Activated effector memory CD4-positive, alpha-beta T cell treated with Interleukin-2 at 50 U/mL for 16 hours (primary cell): ENCODE results near the gene CATSPERZ.

Experiments used
- DNase-seq: peaks from one replicate; pipeline ENCODE4 v3.0.0-alpha.2; 2020

CATSPERZ gene

DNA sequence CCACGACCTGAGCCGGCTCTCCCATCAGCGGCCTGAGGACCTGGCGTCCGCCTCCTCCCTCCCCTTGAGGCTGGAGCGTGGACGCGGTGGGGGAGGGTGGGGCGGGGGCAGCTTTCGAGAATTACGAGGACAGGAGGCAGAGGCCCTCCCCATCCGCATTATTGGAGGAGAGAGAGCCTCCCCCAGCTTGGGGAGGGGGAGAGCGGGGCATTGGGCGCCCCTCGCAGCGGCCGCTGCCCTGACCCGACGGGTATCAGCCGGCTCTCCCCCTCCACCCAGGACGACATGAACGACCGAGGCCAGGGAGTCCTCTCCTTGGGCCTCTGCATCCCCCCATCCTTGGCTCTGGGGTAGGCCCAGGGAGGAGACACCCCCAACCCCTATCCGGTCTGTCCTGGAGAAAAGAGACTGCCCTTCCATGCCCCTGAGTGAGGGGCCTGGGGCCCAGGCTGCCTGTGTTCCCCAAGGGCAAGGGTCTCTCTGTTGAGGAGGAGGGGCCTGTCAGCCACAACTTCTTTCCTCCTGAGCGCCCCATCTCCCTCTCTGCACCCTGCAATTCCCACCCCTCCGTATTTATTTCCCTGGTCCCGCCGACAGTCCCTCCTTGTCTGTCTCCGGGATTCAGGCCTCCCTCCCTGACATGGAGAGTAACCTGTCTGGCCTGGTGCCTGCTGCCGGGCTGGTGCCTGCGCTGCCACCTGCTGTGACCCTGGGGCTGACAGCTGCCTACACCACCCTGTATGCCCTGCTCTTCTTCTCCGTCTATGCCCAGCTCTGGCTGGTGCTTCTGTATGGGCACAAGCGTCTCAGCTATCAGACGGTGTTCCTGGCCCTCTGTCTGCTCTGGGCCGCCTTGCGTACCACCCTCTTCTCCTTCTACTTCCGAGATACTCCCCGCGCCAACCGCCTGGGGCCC lies 14.0 kb upstream of the CATSPERZ start:
- no peak for DNase-seq

DNA sequence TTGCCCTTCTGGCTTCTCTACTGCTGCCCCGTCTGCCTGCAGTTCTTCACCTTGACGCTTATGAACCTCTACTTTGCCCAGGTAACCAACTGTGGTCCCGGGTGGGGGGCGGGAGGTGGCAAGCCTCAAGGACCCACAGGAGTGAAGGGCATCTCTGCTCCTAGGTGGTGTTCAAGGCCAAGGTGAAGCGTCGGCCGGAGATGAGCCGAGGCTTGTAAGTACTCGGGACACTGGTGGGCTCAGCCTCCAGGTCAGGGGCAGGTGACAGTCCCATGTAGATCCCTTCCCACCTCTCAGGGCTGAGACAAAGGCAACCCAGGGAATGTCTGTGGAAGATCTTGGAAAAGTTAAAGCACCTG lies 13.4 kb upstream of the CATSPERZ start:
- DNase-seq, result no peak

DNA sequence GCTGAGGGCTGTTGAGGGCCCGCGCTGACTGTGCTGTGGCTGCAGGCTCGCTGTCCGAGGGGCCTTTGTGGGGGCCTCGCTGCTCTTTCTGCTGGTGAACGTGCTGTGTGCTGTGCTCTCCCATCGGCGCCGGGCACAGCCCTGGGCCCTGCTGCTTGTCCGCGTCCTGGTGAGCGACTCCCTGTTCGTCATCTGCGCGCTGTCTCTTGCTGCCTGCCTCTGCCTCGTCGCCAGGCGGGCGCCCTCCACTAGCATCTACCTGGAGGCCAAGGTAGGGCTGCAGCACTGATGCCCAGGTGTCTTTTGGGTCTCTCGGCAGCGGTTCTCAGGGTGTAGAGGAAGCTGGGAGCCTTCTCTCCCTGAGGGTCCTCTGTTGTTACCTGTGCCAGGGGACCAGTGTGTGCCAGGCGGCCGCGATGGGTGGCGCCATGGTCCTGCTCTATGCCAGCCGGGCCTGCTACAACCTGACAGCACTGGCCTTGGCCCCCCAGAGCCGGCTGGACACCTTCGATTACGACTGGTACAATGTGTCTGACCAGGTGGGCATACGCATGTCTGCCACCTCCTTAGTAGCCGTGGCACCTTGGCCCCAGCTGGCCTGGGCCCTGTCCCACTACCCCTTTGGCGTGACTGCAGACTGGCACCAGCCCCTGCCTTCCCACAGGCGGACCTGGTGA lies 12.3 kb upstream of the CATSPERZ start:
- no peak for DNase-seq

- DNase-seq, result no peak
Measured at GRCh38 chr11:64288353-64288750, 11.8 kb upstream of the CATSPERZ start.

DNA sequence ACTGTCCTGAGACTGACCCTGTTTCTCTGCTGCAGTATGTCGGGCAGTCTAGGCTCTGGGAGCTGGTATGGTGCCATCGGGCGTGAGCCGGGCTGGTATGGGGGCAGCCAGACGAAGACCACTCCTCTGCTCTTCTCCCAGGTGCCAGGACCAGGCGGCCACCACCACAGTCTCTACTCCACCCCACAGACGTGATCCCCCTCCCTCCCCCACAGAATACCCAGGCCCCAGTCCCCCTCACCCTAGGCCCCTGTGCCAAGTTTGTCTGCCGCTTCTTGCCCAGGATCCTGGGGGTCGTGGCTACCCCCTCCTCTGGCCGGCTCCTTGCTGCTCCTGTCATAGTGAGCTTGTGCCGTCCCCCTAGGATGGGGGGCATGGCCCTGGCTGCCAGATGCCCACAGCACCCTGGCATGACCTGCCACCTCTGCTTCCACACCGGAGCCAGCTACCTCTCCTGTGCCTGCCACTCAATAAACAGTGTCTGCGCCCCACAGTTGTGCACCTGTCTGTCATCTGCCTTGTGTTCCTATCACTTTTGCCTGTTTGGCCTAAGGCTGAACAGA lies 11.1 kb upstream of the CATSPERZ start:
- DNase-seq, result no peak

GRCh38 chr11:64290352-64291261 lies 9.6 kb upstream of the CATSPERZ start:
- no peak for DNase-seq

DNA sequence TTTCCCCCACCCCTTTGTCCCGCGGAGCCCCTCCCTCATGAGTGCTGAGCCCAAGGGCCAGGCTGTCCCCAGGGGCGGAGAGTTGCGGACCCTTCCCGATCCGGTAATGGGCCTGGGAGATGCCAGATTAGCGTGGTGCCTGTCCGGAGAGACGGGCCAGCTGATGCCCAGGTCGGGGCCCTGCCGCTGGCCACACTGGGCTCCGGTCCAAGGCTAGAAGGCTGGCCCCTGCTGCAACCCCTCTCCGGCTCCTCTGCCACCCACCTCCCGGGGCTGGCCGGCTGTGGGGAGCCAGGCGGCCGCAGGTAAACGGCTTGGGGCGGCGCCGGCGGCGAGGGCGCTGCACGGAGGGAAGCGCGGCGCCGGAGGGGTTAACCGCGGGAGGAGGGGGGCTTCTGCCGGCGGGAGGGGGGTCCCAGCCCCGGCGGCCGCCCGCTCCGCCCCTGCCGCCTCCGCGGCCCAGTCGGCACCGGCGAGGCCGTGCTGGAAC lies 8.9 kb upstream of the CATSPERZ start, which contains the start of gene KCNK4:
KCNK4 (plus strand) TSS at position 41 of the 490 bp plus-strand sequence. CDS start 1,717 bp downstream, outside the sequence.
- DNase-seq, result no peak

DNA sequence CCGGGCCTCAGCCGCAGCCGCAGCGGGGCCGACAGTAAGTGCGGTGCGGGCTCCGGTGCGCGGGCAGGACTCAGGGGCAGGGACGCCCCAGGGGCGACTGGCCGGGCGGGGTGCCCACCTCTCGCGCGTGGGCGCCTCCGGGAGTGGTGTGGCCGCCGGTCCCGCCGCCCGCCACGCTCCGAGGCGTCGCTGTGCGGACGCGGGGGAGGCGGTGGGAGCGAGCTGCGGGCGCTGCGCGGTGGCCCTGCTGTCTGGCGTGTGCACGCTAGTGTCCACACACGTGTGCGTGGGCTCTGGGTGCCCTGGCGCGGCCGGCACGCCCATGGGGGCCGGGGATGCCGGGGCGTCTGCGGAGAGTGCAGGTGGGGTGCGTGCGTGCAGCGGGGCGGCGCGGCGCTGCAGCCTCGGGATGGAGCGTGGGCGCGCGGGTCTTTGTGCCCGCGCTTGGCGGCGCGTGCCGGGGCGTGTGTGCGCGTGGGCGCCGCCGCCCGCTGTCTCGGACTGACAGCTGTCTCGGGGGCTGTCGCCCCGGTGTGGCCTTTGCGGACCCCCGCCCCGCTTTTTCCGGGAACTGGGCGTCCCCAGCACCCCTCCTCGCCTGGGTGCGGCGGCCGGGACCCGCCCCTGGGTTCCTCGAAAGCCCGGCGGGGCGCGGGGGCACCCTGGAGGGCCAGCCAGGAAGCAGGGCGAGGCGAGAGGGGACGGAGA lies 8.3 kb upstream of the CATSPERZ start:
- DNase-seq, result no peak

DNA sequence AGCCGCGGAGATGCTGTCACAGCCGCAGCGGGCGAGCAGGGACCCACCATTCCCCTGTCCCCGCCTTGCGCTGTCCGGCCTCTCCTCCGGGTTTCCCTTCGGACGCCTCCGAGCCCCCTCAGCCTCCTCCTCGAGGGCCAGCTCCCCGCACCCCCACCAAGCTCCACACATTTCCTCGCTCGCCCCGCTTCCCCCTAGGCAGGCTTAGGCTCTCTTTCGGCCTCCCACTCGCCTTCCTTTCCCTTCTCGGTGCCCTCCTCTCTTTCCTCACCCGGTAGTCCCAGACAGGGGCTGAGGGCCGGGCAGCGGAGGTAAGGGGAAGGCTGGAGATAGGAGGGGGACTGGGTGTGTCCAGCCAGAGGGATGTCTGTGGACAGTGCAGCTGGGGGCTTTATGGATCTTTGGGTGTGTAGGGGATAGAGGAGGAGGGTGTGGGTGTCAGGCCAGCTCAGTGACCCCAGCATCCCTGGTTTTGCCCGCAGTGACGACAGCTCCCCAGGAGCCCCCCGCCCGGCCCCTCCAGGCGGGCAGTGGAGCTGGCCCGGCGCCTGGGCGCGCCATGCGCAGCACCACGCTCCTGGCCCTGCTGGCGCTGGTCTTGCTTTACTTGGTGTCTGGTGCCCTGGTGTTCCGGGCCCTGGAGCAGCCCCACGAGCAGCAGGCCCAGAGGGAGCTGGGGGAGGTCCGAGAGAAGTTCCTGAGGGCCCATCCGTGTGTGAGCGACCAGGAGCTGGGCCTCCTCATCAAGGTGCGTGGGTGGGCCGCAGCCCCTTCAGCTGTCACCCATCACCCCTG lies 7.5 kb upstream of the CATSPERZ start:
- DNase-seq, result no peak

GRCh38 chr11:64294774-64295173 lies 5.4 kb upstream of the CATSPERZ start:
- DNase-seq, result no peak

DNA sequence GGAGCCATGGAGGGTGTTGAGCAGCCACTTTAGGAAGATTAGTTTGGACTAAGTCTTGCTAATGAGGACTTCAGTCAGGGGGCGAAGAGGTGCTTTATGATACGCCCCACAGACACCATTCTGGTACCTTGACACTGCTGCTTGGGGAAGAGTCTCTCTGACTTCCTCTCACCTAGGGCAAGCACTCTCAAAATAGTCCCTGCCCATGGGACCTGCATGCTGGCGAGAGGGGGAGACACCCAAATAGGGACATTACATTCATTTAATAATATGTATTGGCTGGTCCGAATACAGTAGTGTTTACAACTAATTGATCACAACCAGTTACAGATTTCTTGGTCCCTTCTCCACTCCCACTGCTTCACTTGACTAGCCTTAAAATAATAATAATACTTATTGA lies 4.4 kb upstream of the CATSPERZ start:
- DNase-seq, result no peak

DNA sequence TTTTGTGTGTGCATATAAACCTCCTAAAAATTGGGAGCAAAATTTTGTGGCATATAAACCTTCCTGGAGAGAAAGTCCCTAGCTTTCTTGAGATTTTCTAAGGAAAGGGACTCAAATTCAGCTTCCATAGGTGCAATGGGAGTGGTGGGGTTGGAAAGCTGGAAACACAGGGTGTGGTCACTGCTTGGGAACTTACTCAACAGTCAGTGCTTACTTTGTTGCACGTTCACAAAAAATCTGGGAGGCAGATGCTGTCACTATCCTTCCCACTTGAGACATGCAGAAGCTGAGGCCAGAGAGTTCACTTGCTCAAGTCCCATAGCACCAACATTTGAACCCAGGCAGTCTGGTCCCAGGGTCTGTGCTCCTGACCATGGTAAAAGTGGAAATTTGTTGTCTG lies 3.9 kb upstream of the CATSPERZ start:
- no peak for DNase-seq

GRCh38 chr11:64296830-64297698 lies 3.1 kb upstream of the CATSPERZ start:
- DNase-seq, result no peak

DNA sequence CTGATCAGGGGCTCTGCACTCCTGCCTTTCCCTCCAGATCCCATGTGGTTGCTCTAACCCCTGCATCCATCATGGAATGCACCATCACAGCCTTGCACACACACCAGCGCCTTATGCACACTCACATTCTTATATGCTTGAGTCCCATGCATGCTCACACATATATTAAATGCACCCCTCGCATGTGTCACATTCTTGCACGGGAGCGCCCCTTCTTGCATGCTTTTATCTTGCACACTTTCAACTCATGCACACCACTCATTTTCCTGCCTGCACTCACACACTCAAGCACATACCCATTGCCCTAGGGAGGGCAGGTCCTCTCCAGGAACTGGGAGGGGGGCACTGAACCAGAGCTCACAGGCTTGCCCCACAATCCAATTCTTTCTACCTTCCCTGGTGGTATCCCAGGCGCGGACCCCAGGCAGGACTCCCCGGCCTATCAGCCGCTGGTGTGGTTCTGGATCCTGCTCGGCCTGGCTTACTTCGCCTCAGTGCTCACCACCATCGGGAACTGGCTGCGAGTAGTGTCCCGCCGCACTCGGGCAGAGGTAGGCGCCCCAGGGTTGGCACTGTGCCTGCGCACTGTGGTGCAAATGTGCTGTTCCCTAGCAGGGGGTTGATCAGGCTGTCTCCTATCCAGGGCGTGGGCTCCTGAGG lies 2.3 kb upstream of the CATSPERZ start:
- no peak for DNase-seq

DNA sequence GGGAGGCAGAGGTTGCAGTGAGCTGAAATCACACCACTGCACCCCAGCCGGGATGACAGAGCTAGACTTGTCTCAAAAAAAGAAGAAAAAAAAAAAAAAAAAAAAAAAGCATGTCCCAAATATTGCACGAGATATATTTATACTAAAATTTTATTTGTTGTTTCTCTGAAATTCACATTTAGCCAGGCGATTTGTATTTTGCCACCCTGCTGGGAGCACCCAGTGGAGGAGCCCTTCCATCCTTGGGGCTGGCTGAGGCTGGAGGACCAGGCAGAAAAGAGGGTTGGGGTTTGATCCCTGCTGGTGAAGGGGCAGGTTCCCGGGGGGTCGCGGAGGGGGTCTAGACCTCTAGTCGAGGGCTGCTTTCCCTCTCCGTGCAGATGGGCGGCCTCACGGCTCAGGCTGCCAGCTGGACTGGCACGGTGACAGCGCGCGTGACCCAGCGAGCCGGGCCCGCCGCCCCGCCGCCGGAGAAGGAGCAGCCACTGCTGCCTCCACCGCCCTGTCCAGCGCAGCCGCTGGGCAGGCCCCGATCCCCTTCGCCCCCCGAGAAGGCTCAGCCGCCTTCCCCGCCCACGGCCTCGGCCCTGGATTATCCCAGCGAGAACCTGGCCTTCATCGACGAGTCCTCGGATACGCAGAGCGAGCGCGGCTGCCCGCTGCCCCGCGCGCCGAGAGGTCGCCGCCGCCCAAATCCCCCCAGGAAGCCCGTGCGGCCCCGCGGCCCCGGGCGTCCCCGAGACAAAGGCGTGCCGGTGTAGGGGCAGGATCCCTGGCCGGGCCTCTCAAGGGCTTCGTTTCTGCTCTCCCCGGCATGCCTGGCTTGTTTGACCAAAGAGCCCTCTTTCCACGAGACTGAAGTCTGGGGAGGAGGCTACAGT lies 952 bp upstream of the CATSPERZ start:
- DNase-seq, result no peak

- no peak for DNase-seq
Measured at GRCh38 chr11:64303109-64304031, 3.2 kb downstream of the CATSPERZ start.

- no peak for DNase-seq
Measured at GRCh38 chr11:64304032-64304315, 3.8 kb downstream of the CATSPERZ start.
